Activated CD8-positive, alpha-beta memory T cell treated with anti-CD3 and anti-CD28 coated beads for 48 hours (primary cell): ENCODE data around the gene FOXP2.
"Not testable (repeated sequence)": the region's sequence is repeated elsewhere in the genome, so short reads cannot be mapped to it uniquely, and the experiment has no call there.

Experiments
- DNase-seq, 3 experiments: peaks; one replicate each; pipeline ENCODE4 v3.0.0-alpha.2; 2020; ENCODE audit warnings: low read depth in 2 of 3, low spot score in 2 of 3

FOXP2 gene

GRCh38 chr7:114419441-114420272 is 5.0 kb downstream of the FOXP2 start:
- DNase-seq = no peak

DNA sequence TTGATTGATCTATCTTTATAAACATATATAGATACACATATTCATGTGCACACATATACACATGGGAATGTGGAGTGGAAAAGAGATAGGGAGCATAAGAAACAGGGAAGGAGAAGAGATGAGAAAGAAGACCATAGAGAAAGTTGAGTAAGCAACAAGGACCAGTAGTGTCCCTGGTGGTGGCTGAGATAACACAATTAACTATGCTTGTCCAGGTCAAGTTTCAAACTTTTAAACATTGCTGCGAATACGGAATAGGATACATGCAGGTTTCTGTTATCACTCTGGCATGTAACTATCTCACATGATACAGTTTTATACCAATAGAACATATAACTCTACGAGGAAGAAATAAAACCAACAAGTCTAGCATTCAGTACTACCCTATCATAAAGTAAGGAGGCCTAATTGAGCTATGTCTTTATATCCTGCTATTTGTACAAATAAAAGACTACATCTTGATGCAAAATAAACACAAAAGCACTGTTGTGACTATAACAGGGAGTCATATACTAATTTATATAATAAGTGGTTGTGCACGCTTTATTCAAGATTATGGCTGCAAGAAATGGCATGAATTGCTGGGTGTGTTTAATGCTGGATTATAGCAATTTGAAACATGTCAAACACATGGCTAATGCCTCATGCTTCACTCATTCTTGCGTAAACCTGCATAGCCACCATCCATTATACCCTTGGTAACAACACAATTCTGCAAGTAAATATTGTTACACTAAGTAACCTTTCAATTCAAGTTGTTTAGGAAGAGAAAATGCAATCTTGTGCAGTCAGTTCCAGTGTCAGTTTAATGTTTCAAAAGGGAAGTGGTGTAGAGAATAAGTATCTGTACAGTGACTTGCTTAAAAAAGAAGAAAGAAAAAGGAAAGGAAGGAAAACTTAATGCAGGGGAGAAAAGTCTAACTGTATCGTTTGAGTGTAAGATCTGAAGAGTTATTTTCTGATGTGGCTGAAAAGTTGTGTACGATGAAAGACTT is 8.2 kb downstream of the FOXP2 start:
- DNase-seq = no peak

DNA sequence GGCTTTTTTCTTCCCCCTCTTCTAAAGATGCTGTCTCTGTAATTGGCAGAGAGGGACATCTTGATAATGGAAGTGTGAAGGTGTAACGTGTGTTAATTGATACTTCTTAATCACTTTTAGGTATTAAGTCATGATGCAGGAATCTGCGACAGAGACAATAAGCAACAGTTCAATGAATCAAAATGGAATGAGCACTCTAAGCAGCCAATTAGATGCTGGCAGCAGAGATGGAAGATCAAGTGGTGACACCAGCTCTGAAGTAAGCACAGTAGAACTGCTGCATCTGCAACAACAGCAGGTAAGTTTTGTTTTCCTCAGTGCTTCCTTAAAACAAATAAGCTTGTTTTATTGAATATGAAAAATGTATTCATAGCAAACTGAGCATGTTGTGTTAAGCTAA is 11.8 kb downstream of the FOXP2 start:
- DNase-seq = no peak

DNA sequence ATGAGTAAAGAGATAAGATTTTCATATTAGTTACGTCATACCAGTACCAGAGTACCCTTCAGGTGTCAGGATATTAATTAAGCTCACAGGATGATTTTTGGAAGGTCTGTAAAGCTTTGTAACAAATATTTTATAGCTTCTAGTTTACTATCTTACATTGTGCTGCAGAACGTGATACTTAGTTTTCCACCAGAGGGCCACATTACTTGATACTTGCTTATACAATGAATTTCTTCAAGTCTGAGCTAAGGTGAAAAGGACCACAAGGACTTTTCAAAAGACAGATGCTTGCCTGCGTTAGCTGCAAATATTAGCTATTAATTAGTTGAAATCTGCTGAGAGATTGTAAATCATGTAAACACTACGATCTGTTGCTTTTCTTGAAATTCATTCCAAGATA is 12.2 kb downstream of the FOXP2 start:
- DNase-seq = no peak

DNA sequence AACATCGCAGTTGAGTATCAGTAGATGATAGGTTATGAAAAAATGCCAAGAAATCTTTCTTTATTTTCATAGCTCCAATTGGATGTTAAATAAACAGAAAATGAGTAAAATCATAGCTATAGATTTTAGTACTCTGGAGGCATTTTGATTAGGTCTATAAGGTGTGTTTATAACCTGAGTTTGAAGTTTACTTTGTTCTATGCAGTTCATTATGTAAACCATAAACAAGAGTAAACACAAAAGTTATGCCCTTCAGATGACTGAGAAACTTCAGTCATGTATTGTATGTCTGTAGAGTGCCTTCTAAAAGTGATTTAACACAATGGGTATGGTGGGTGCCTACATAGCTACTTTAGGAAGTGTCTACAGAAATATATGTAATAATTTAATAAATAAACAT is 13.6 kb downstream of the FOXP2 start:
- no peak for DNase-seq

DNA sequence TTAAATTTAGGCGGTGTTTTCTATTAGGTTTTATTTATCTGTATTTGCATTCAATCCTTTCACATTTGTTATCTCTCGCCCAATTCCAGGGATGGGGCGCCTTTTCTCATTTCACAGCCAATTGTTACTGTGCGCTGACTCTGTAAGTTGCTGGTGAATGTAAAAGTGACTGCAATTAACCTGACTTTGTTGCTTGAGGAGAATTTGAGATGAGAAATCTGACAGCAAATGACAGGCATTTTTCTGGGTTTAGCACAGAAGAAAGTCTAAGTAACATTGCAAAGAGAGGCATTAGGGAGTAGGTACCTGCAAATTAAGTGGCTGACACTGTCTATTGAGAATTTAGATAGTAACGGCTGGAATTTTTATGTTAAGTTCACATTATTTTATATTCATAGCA is 16.6 kb downstream of the FOXP2 start:
- no peak for DNase-seq

- DNase-seq = no peak
Measured at GRCh38 chr7:114432061-114432460, 17.4 kb downstream of the FOXP2 start.

DNA sequence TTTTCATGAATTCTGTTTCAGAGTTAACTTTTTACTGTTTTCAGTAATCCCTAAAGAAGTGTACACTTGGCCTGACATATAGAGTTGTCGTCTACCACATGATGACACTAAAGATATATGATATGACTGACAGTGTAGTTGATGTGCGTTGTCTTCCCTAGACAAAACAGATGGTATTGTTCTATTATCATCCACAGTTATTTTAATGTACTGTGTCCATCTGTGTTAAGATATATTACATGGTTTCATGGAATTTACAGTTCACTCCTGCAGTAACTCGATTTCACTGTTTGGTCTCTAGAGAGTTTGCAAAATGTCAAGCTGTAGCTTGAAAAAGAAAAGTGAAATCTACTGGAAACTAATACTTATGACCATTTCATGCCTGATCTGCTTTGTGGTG is 18.1 kb downstream of the FOXP2 start:
- no peak for DNase-seq

GRCh38 chr7:114439581-114439980 is 25.0 kb downstream of the FOXP2 start:
- DNase-seq = no peak

- not testable (repeated sequence) for DNase-seq
Measured at GRCh38 chr7:114440927-114441326, 26.3 kb downstream of the FOXP2 start.

DNA sequence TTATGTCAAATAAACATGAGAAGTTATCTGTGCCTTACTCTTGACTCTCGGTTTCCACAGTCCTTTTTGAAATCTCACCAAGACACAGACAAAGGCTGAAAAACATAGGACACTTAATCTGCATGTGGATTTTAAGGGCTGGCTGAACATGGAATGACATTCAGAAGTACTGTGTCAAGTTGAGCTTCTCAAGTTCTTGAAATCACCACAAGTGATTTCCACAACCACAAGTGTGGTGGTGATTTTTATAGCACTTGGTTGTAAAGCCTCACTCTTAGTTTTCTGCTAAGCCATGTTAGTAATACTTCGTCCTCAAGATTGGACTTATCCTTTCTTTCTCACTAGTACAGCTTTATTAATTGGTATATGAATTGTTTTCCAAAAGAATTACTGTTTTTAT is 29.6 kb downstream of the FOXP2 start:
- no peak for DNase-seq

DNA sequence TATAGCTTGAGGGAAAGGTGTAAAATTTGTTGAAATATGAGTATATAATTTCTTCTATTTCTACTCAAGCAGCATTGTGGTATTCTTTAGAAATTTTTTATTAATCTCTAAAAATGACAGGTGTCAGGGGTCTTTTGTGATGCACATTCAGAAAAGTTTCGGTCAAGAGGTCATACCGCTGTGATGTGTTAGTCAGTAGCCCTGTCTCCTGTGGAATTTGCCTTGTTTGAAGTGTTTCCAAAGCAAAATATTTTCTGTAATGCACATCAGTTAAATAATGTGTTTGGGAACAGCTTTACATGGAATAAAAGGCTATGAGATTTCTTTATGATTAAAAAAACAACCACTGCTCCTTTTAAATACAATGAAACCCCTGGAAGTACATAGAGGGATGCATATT is 35.8 kb downstream of the FOXP2 start:
- no peak for DNase-seq

GRCh38 chr7:114459574-114459973 is 45.0 kb downstream of the FOXP2 start:
- DNase-seq = no peak

DNA sequence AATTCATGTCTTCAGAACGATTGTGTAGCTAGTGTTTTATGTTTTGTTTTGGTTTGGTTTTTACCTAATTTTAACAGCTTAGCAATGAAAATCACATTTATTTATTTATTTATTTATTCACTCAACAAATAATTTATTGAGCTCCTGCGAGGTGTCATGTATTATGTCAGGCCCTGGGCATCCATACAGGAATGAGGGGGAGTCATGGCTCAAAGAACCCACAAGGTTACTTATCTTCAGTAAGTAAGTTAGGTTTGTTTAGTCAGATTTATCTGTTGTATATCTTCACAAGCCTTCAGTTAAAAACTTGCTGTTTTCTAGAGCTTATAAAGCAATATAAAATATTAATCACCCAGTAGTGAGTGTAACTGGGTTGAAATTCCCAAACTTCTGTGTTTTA is 45.4 kb downstream of the FOXP2 start:
- DNase-seq = no peak

DNA sequence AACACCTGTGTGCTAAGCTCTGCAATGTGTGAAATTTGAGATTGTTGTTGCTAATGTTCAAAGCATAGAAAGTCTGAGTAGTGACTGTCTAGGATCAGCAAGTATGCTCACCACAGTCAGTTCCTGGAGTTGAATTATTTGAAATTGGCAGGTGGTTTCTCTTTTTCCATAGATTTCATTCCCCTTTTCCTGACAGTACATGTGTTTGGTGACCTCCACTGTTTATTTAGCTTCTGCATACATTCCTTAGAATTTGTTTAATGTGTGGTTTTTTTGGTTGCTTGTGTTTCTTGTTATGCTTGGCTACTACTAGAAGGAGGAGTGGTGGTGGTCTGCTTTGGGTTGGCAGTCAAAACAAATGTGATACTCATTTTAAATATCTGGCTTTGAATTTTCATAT is 52.3 kb downstream of the FOXP2 start:
- DNase-seq = no peak

DNA sequence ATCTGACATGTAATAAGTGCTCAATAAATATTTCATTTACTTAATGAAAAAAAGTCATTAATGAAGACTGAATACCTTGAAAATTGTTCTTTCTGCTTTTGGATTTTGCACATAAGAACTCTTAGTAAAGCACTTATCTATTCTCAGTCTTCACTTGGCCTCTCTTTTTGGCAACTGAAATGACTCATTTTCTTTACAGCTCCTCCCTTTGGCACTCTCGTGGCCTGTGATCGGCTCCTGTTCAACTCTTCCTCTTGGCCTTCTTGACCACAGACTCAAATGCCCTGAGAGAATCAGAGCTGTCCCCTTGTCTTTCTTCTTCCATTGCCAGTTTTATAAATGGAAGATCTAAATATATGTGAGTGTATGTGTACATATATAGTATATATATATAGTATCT is 54.2 kb downstream of the FOXP2 start:
- DNase-seq = no peak

DNA sequence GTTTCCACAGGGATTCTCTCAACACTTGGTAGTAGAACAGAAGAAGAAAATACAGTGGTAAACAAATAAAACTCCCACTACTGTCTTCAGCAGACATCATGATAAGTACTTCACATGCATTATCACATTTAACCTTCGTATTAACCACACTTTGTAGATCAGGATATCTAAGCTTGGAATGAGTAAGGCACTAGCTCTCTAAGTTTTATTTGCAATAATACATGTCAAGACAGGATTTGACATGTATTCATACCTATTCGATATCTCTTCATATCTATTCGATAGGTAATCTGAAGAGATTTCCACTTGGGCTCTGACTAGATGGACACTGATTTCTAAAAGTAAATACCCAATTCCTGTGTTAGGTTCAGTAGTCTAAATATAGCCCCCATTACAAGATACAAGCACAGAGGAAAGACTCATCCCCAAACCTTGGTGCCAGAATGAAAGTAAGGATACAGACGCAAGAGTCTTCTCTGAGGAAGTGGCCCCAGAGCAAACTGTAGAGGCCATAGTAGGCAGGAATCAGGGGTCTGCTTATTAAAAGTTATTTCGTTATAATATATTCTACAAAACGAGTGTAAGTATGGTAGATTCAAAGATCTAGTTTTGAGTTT is 58.4 kb downstream of the FOXP2 start:
- DNase-seq = no peak

DNA sequence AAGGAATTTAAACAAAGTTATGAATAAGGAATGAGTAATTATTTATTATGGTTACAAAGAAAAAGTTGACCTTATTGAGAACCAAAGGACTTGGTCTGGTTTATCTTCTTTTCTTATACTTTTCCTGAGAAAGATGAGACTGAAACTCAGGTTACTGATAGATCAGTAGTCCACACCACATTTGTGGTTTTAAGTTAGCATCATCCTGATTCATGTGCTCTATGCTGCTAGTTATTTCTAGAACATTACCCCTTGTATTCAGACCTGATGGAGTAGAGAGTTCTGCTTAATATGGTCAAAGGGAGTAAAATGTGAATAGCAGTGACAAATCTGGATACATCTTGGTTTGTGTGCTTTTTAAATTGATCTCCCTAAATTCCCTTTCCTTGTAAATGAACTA is 63.8 kb downstream of the FOXP2 start:
- DNase-seq = no peak

DNA sequence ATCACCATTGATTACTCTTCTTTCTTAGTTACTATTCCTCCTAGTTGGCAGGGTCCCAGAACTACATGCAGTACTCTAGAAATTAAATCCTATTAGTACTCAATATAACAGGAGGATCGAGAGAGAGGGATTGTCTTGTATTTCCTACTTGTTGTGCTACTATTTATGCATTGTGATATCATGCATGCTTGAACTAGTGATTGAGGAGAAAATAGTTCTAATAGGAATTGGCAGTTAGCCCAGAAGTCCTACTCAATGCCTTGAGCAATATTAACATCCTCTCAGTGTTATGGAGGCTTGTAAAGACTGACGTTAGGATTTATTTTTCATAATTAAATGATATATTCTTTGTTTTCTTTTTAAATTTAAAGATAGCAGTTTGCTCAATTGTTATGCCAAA is 67.4 kb downstream of the FOXP2 start:
- DNase-seq = no peak

DNA sequence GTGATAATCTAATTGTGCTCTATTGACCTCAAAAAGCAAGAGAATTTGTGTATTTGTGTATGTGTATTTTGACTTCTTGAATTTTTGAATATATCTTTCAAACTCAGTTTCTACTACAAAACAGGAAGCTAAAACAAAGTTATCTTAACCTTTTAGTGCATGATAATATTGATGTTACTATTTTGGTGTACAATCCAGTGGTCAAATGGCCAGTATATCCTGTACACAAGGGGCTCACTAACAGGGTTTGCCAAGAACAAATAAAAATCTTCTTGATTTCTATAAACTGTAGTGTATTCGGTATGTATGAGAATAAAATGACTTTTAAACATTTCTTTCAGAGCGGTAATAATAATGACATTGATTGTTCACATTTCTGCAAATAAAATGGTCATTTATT is 69.6 kb downstream of the FOXP2 start:
- no peak for DNase-seq

DNA sequence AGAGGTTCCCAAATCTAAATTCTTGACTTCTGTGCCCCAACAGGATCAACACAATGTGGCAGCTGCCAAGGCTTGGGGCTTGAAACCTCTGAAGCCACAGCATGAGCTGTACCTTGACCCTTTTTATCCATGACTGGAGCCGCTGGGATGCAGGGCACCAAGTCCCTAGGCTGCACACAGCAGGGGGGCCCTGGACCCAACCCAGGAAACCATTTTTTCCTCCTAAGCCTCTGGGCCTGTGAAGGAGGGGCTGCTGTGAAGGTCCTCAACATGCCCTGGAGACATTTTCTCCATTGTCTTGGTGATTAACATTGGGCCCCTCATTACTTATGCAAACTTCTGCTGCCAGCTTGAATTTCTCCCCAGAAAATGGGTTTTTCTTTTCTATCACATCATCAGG is 72.6 kb downstream of the FOXP2 start:
- DNase-seq = no peak

GRCh38 chr7:114488696-114489095 is 74.1 kb downstream of the FOXP2 start:
- DNase-seq = no peak
